ENCODE results near the gene LSR.

The LSR gene

GRCh38 chr19:35249146-35249847 lies 495 bp downstream of the LSR start:
- no peak for DNase-seq

- peak; percentile 15 to 17 for DNase-seq
Measured at GRCh38 chr19:35249848-35250711, 1.3 kb downstream of the LSR start.

DNA sequence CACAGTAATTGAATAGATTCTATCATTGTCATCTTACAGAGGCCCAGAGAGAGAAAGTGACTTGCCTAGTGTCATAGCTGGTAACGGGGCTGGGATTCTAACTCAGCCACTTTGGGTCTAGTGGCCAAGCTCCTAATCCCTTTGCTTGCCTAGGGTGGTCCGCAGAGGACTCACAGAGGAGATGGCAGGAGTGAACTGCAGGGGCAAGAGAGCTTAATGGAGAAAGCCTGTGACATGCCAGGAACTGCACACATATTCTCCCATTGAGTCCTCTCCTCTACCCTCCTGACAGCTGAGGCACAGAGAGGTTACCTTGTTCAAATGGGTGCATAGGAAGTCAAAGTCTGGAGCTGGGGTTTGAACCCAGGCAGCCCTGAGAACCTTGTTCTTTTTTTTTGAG lies 2.7 kb downstream of the LSR start:
- DNase-seq, result peak; percentile 13 to 19

GRCh38 chr19:35253316-35254286 lies 4.8 kb downstream of the LSR start:
- peak; percentile 11 to 13 for DNase-seq

DNA sequence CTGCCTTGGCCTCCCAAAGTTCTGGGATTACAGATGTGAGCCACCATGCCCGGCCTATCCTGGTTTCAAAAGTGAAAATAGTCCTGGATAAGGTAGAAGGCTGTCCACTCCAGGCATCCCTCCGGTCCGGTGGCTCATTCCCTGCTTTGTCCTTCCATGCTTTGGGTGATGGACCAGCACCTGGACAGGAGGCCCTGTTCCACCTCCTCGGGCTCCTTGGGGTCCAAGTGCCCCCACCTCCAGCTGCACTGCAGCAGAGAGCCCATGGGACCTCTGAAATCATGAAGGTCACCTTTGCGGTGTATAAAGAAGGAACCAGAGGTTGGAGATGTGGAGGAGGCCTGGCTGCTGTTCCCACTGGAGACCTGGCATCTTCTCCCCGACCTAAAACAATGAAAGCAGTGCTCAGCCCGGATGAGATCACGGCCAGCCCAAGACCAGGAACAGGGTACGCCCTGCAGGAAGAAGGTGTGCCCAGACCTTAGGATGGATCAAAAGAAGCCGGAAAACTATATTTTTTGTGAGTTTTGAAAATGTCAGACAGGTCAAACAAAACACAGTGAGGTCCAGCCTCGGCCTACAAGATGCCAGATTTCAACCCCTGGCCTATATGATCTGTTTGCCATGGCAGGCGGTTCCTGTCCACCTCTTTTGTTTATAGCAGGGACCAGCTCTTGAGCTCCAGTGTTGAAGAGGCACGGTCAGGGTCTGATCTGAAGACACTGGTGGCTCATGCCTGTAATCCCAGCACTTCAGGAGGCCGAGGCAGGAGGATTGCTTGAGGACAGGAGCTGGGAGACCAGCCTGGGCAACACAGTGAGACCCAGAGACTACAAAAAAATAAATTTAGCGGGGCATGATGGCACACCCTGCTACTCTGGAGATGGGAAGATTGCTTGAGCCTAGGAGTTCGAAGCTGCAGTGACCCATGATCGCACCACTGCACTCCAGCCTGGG lies 5.8 kb downstream of the LSR start:
- DNase-seq, result peak in 1 of 2 experiments; percentile 13

DNA sequence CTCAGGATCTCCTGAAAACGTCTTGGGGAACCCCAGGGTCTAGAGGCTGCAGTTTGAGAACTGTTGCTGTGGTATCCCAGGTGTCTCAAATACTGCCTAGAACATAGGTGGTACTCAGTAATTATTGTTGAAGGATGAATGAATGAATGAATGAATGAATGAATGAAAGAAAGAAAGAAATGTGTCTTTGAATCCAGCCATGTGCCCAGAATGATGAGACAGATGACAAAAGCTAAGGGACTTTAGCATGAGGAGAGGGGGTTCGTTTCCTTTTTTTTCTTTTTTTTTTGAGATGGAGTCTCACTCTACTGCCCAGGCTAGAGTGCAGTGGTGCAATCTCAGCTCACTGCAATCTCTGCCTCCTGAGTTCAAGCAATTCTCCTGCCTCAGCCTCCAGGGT lies 7.8 kb downstream of the LSR start:
- DNase-seq, result no peak

DNA sequence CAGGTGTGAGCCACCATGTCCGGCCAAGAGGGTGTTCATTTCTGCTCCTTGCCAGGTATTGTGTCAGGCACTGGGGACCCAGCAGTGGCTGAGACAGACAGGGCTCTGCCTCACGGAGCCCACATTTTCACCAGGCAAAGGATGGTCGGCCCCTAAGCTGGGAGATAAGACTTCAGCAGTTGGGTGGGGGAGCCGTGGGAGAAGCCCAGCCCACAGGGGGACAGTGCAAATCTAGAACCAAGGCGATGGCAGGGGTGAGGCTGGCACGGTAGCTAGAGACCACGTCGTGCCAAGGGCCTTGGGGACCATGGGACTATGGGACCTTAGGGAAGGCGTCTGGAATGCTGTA lies 8.3 kb downstream of the LSR start:
- DNase-seq, result peak in 1 of 2 experiments; percentile 12

DNA sequence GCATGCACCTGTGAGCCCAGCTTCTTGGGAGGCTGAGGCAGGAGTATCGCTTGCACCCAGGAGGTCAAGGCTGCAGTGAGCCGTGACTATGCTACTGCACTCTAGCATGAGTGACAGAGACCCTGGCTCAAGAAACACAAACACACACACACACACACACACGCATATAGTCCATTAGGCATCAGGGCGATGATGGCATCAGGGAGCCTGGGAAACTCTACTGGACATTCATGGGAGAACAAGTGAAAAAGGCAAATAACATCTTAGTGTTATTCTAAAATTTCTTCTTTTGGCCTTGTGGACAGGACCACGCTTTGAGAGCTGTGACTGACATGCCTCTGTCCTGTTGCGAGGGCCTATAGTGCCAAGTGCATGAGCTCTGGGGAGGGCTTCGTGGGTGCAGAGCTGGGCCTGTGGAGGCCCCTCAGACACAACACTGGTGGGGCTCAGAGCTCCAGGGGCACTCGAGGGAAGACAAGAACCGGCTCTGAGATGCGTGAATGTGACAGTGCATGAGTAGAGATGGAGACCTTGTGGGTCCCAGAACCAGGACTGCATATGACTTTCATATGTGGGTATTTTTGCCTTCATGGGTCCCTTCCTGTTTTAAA lies 12.0 kb downstream of the LSR start:
- DNase-seq, result peak; percentile 12 to 15

DNA sequence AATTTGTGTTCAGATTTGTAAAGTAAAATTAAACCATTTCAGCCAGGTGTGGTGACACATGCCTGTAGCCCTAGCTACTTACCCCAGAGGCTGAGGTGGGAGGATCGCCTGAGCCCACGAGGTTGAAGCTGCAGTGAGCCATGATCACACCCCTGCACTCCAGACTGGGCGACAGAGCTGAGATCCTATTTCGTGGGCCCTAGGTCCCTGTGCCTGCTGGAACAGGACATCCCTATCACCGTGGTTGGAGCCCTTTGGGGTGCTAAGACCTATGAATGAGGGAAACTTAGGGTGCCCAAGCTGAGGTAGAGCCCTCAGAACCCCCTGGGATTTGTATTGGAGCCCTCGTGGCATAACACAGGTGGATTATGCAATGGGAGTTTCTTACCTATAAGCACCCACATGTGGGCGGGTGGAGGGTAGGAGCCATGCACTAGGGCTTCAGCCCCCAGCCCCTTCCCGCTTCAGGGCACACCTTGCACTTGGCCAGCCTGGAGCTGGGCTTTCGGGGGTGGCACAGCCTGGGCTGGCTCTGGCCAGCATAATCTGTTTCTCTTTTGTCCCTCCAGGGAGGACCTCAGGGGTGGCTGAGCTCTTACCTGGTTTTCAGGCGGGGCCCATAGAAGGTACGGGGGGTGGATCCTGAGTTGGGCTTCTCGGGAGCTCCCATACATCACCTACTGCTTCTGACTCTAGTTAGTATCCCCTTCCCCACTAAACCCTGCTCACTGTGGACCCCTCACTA lies 12.7 kb downstream of the LSR start:
- peak; percentile 16 to 20 for DNase-seq

- peak; percentile 13 to 14 for DNase-seq
Measured at GRCh38 chr19:35262101-35262761, 13.4 kb downstream of the LSR start.

- DNase-seq, result peak in 1 of 2 experiments; percentile 17
Measured at GRCh38 chr19:35264268-35265125, 15.7 kb downstream of the LSR start.

GRCh38 chr19:35265126-35265899 lies 16.5 kb downstream of the LSR start:
- DNase-seq, result no peak

- no peak for DNase-seq
Measured at GRCh38 chr19:35265900-35266519, 17.2 kb downstream of the LSR start.

- DNase-seq, result peak in 1 of 2 experiments; percentile 48
Measured at GRCh38 chr19:35266520-35267352, 17.9 kb downstream of the LSR start.

- DNase-seq, result peak; percentile 59 to 64
Measured at GRCh38 chr19:35267353-35267817, 18.6 kb downstream of the LSR start.

DNA sequence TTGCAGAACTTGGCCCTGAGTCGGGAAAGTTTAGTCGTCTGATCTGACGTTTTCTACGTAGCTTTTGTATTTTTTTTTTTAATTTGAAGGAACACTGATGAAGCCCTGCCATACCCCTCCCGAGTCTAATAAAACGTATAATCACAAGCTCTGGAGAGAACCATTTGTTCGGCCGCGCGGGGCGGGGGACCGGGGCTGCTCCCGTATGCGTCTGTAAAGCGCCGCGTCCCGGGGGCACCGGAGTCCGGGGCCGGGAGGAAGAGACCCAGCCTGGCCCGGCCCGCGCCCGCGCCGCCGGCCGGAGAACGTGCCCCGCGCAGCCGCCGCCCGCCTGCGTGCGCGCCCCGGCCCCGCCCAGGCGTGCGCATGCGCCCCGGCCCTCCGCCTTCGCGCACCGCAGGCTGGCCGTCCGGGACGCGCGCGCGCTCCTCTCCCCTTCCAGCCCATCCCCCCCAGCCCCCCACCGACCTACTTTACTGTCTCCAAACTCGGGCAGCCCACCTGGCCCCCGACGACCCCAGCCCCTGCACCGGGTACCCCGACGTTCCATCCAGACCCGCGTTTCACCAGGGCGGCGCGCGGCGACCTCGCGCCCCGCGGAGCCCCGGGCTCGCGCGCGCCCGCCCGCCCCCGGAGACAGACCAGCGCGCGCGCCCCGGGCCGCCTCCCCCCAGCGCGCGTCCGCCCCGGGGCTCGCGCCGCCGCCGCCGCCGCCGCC lies 19.2 kb downstream of the LSR start:
- peak; percentile 74 to 83 for DNase-seq
